A549 treated with DMSO at 1 μM for 4 hours (cell line): ENCODE measurements around the gene PDZD7. TPM values are rescaled to one million over a fixed set of nuclear protein-coding genes. Genes with fewer than 3 reads are reported as not detected.

Source experiments
- total RNA-seq: library from RNA; stranded (reverse); fragments of 200-300 nt; extraction: Qiagen RNA extraction; gene quantifications from 5 replicates; pipeline ENCODE4 v1.2.3, GENCODE V29; 2022; ENCODE audit warnings: low read depth

Gene PDZD7
- 0.57 to 0.97 TPM (median 0.87 TPM) in 5 replicates for total RNA-seq

DNA sequence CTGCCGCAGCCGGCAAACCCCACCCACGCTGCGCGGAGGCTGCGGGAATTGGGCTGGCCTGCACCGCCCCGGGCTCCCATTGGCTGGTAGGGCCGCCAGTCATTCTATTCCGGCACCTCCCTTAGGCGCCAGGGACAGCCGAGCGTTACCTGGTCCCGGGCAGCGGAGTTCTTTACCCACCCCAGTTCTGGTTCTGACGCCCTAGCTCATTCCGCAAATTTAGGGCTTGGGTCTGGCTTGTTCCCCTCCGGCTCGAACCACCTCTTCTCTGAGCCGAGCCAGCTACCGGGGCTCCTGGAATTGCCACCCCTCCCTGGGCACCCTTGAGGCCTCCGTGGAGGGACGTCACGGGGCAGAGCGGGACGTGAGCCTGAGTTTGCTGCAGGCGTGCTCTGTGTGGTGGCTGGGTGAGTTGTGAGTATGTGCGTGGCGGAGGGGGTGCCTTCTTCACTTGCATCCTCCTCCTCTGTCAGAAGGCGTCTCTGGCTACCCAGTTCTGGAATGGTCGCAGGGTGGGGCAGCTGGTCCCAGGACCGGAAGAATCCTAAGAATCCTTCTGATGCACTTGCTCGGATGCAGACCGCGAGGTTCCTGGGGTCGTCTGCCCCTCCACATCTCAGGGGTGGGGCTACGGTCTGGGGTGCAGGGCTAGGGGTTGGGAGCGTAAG, at the start of gene PDZD7, which contains the start of gene SFXN3:
Gene PDZD7 (minus strand): TSS at position 2 of the 668 bp plus-strand sequence. CDS start 910 bp downstream, outside the sequence.
Gene SFXN3 (plus strand): TSS at position 107 of the 668 bp plus-strand sequence. CDS start 3,461 bp downstream, outside the sequence.

DNA sequence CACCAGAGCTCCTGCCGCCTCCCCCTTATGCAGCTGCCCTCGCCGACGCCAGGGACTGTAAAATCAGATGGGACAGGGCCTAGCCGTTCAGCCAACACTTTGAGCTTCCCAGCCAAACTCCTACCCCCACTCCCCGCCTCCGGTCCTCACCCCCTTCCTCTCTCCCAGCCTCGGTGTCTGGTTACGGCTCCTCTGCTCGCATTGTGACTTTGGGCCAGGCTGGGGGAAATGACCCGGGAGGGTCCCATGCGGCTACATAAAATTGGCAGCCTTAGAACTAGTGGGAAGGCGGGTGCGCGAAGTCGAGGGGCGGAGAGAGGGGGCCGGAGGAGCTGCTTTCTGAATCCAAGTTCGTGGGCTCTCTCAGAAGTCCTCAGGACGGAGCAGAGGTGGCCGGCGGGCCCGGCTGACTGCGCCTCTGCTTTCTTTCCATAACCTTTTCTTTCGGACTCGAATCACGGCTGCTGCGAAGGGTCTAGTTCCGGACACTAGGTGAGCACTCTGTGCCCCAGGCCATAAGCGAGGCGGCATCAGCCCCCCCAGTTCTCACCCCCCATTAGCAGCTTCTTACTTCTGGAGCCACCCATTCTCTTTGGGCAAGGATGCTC, 30.8 kb upstream of the PDZD7 start, which contains the start of gene KAZALD1:
Gene KAZALD1 (plus strand): TSS at position 366 of the 608 bp plus-strand sequence. CDS start 604 bp downstream, outside the sequence.

DNA sequence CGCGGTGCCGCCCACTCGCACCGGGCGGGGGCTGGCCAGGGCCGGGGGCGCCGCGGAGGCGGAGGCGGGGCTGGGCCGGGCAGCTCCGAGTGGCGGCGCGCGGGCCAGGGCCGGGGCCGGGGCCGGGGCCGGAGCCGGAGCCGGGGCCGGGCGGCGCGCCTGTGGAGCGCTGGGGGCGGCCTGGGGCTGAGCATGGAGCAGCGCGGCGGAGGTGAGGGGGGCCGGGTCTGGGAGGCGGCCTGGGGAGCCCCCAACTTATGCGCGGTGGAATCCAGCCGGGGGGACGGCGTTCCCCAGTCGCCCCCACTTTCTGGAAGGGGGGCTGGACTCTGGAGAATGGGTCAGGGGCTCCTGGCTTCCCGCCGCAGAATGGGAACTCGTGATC, 31.2 kb downstream of the PDZD7 start, which contains the start of gene LZTS2:
Gene LZTS2 (plus strand): TSS at position 67 of the 385 bp plus-strand sequence. CDS start 2,731 bp downstream, outside the sequence.

DNA sequence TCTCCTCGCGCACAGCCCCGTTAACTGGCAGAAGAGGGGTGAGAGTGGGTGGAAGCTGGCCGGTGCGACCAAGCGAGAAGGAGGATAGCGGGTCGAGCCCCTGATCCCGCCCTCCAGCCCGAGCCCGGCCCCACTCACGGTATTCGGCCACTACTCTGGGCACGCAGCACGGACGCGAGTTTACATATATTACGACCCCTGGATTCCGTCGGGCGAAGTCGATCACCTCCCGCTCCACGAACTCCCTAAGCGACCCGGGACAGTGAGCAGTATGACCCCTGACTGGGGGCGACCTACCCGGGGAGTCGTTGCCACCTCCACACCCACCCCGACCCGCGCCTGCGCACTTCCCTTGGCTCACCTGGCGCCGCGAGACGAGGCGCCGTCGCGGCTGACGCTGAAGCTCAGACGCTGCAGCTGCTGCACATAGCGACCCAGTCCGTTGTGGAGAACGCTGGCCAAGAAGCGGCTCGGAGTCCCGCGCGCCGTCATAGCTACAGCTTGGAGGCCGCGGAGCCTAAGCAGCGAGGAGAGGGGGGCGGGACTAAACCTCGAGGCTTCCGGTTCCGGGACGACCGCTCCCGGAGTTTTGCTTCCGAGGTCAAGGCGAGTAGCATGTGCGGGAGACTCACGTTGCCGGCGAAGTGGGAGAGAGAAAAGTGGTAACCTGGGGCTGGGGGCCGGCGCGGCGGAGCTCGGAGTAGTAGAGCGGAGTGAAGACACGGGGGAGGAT, 43.8 kb downstream of the PDZD7 start, which contains the start of the genes MRPL43 and TWNK:
Gene MRPL43 (minus strand): TSS at position 546 of the 733 bp plus-strand sequence. CDS start 54 bp downstream, at position 492.
Gene TWNK (plus strand): TSS at position 592 of the 733 bp plus-strand sequence. CDS start 668 bp downstream, outside the sequence.

DNA sequence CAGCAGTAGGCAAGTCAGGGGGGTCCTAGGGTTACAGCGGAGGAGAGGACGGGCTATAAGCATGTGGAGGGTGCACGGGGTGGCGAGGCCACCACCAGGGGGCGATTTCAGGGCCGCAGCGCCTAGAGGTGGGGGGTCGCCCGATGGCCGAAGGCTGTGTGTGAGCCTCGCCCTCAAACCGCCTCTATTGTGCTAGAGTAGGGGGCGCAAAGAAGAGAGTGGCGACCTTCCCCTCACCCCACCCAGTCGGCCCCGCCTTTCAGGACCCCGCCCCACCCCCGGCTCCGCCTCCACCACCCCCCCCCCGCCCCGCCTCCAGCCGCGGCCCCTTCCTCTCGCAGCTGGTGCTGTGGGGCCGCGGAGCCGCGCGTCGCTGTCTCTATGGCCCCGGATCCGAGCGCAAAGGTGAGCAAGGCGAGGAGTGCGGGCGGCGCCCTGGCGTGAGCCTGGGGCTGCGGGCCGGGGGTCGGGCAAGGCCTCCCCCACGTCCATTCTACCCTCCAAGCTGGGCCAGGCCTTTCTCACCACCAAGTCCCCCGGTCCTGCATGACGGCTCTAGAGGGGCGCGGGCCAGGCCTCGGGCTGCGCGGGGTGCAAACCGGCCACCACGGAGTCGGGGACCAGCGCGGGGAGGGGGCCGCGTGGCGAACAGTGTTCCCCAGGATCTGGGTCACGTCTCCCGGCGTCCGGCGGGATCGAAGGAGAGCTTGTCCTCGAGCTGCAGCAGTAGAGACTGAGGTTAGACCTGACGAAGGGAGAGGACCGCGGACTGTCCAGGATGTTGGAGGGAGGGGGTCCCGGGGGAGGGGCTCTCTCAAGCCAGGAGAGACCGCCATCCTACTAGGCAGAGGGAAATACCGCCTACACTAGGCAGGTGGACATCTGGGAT, 61.5 kb downstream of the PDZD7 start, which contains the start of gene SEMA4G:
Gene SEMA4G (plus strand): TSS at position 318 of the 889 bp plus-strand sequence. CDS start 3,409 bp downstream, outside the sequence.

Other genes starting within 250 kb of the PDZD7 start
- gene SLF2, start 118.2 kb downstream of the PDZD7 start, total RNA-seq, result 8.3 to 12.7 TPM (median 10.8 TPM) in 5 replicates
- gene SEMA4G, start 61.6 kb downstream of the PDZD7 start, total RNA-seq, result 7.2 to 10.3 TPM (median 9.2 TPM) in 5 replicates
- gene MRPL43, start 43.6 kb downstream of the PDZD7 start, total RNA-seq, result 86.9 to 102 TPM (median 95.6 TPM) in 5 replicates
- 42.6 to 55.5 TPM (median 45.8 TPM) in 5 replicates for gene TWNK, start 43.6 kb downstream of the PDZD7 start, total RNA-seq
- gene LZTS2, start 31.3 kb downstream of the PDZD7 start, total RNA-seq, result 33.8 to 44.5 TPM (median 40.3 TPM) in 5 replicates
- gene SFXN3, start 105 bp upstream of the PDZD7 start, total RNA-seq, result 42.0 to 46.8 TPM (median 43.4 TPM) in 5 replicates
- 2.2 to 3.2 TPM (median 2.8 TPM) in 5 replicates for gene KAZALD1, start 30.9 kb upstream of the PDZD7 start, total RNA-seq
- gene TLX1, start 100.2 kb upstream of the PDZD7 start, total RNA-seq, result 0.05 TPM in 1 of 5 replicates, not detected in the others
- not detected in 5 replicates for gene LBX1, start 198.3 kb upstream of the PDZD7 start, total RNA-seq